SK-N-MC (cell line): Measurements from ENCODE around the gene GGNBP2.

Source experiments
- EZH2 ChIP-seq: fragments of 200-600 bp; sonication (generic); IDR thresholded peaks from one replicate; pipeline ENCODE4 v1.6.1; 2017; ENCODE audit warnings: antibody characterized with exemption
- FOXP2 ChIP-seq: optimal IDR thresholded peaks from 2 replicates; pipeline ENCODE3; 2011; ENCODE audit warnings: mild to moderate bottlenecking, moderate library complexity; ENCODE audit not compliant: insufficient read depth; ENCODE audit errors: extremely low read length, control extremely low read depth
- POLR2AphosphoS5 ChIP-seq: IDR thresholded peaks from 2 replicates; pipeline ENCODE4 v1.6.1; 2012; ENCODE audit warnings: mild to moderate bottlenecking, low read depth, low read length, borderline replicate concordance

DNA sequence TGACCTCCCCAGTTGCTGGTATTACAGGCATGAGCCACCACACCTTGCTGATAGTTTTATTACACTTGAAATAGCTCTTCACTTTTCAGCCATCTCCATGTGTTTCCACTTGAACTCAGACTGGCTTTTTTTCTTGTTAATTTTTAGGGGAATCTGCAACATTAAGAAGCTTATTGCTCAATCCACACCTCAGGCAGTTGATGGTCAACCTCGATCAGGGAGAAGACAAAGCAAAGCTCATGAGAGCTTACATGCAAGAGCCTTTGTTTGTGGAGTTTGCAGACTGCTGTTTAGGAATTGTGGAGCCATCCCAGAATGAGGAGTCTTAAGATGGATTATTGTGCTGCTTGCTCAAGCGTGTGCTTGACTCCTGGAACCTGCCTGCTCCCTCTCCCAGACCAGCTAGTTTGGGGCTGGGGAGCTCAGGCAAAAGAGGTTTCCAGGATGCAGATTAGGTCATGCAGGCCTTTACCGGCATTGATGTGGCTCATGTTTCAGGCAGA lies 49.6 kb upstream of the GGNBP2 start:
- no peak for TF ChIP-seq EZH2
- no peak for TF ChIP-seq POLR2AphosphoS5
- no peak for TF ChIP-seq FOXP2
